HCEC 1CT (cell line): Measurements from ENCODE around the gene ADAM33.

Source experiments
- DNase-seq: peaks from one replicate; pipeline ENCODE4 v3.0.0-alpha.2; 2017

Gene ADAM33

GRCh38 chr20:3707508-3707899, 25.7 kb upstream of the ADAM33 start:
- DNase-seq = no peak

- no peak for DNase-seq
These were observed 25.1 kb upstream of the ADAM33 start for GRCh38 chr20:3706774-3707507.

GRCh38 chr20:3705970-3706739, 24.3 kb upstream of the ADAM33 start:
- no peak for DNase-seq

- no peak for DNase-seq
These were observed 23.7 kb upstream of the ADAM33 start for GRCh38 chr20:3705491-3705969.

GRCh38 chr20:3704087-3704486, 22.3 kb upstream of the ADAM33 start:
- DNase-seq = no peak

GRCh38 chr20:3702611-3703391, 21.0 kb upstream of the ADAM33 start:
- DNase-seq = no peak

- no peak for DNase-seq
These were observed 19.5 kb upstream of the ADAM33 start for GRCh38 chr20:3701061-3701998.

GRCh38 chr20:3699037-3699436, 17.2 kb upstream of the ADAM33 start:
- no peak for DNase-seq

GRCh38 chr20:3698591-3699001, 16.8 kb upstream of the ADAM33 start:
- DNase-seq = peak; percentile 5

GRCh38 chr20:3697588-3698305, 15.9 kb upstream of the ADAM33 start:
- DNase-seq = no peak

- no peak for DNase-seq
These were observed 15.2 kb upstream of the ADAM33 start for GRCh38 chr20:3696745-3697587.

- no peak for DNase-seq
These were observed 14.4 kb upstream of the ADAM33 start for GRCh38 chr20:3696200-3696599.

GRCh38 chr20:3694864-3695263, 13.1 kb upstream of the ADAM33 start:
- DNase-seq = no peak

- DNase-seq = no peak
These were observed 11.6 kb upstream of the ADAM33 start for GRCh38 chr20:3693376-3693775.

- no peak for DNase-seq
These were observed 11.0 kb upstream of the ADAM33 start for GRCh38 chr20:3692706-3693294.

- DNase-seq = no peak
These were observed 10.1 kb upstream of the ADAM33 start for GRCh38 chr20:3691897-3692296.

- DNase-seq = no peak
These were observed 9.5 kb upstream of the ADAM33 start for GRCh38 chr20:3691306-3691705.

- DNase-seq = no peak
These were observed 8.6 kb upstream of the ADAM33 start for GRCh38 chr20:3690413-3690812.

GRCh38 chr20:3689978-3690377, 8.2 kb upstream of the ADAM33 start:
- DNase-seq = no peak

- DNase-seq = peak; percentile 51
These were observed 5.8 kb upstream of the ADAM33 start for GRCh38 chr20:3687655-3688054.
